Measurements from ENCODE around the gene PRDM9.

PRDM9 gene

DNA sequence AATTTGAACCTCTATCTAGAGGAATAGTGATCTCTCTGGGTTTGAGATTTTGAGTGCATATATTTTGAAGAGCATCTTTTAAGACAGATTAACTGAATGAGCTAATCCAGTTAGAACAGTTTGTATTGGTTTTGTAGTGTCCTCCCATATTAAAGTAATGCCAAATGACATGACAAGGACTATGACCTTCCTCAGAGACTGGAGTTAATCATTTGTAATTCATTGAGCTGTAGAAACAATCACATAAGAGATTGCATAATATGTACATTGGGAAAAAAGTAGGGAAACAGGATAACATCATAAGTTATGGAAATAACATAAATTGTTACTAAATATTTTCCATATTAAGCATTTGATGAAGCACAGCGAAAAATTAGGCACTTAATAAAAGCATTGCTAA, 45.8 kb upstream of the PRDM9 start:
- H3K36me3 ChIP-seq (ENCODE audit: insufficient read depth, low read length): no peaks in the 10 kb centered on the region
- no peaks in the 10 kb centered on the region for H3K9me3 ChIP-seq (ENCODE audit: insufficient read depth, low read depth, low read length)
- H3K4me1 ChIP-seq (ENCODE audit: insufficient read depth, low read length, poor library complexity, severe bottlenecking): no peaks in the 10 kb centered on the region
- H2AFZ ChIP-seq (ENCODE audit: low read length): no peak overlapping the region
- no peak overlapping the region for H3K9ac ChIP-seq (ENCODE audit: low read depth, low read length, poor library complexity, severe bottlenecking)
- no peak overlapping the region for H3K4me3 ChIP-seq (ENCODE audit: low read length, poor library complexity, severe bottlenecking)
- H3K79me2 ChIP-seq (ENCODE audit: insufficient read depth, low read length): no peaks in the 10 kb centered on the region
- no peaks in the 10 kb centered on the region for H3F3A ChIP-seq (ENCODE audit: low read depth)
- H4K20me1 ChIP-seq (ENCODE audit: insufficient read depth, low read length, poor library complexity, severe bottlenecking): no peaks in the 10 kb centered on the region
- no peak overlapping the region for H3K4me2 ChIP-seq (ENCODE audit: low read depth, low read length, poor library complexity, severe bottlenecking)
- no peaks in the 10 kb centered on the region for H3K27me3 ChIP-seq (ENCODE audit: insufficient read depth, low read length, poor library complexity, severe bottlenecking)
- TF ChIP-seq EZH2phosphoT487 (IDR thresholded peaks at IDR 0.05; ENCODE audit: borderline replicate concordance): no peak
- no peaks in the 10 kb centered on the region for H3K9me2 ChIP-seq (replicated peaks; ENCODE audit: low read depth, low read length)

GRCh38 chr5:23466401-23466912, 41.0 kb upstream of the PRDM9 start:
- H2AFZ ChIP-seq (ENCODE audit: low read length): no peak overlapping the region
- TF ChIP-seq EZH2phosphoT487 (IDR thresholded peaks at IDR 0.05; ENCODE audit: borderline replicate concordance): no peak
- TF ChIP-seq, protein P1, sequence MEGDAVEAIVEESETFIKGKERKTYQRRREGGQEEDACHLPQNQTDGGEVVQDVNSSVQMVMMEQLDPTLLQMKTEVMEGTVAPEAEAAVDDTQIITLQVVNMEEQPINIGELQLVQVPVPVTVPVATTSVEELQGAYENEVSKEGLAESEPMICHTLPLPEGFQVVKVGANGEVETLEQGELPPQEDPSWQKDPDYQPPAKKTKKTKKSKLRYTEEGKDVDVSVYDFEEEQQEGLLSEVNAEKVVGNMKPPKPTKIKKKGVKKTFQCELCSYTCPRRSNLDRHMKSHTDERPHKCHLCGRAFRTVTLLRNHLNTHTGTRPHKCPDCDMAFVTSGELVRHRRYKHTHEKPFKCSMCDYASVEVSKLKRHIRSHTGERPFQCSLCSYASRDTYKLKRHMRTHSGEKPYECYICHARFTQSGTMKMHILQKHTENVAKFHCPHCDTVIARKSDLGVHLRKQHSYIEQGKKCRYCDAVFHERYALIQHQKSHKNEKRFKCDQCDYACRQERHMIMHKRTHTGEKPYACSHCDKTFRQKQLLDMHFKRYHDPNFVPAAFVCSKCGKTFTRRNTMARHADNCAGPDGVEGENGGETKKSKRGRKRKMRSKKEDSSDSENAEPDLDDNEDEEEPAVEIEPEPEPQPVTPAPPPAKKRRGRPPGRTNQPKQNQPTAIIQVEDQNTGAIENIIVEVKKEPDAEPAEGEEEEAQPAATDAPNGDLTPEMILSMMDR (conservative IDR thresholded peaks at IDR 0.05; ENCODE audit: low read length): no peak
- no peaks in the 10 kb centered on the region for H3K9me3 ChIP-seq (ENCODE audit: insufficient read depth, low read depth, low read length)

GRCh38 chr5:23468658-23469057, 38.8 kb upstream of the PRDM9 start:
- no peaks in the 10 kb centered on the region for H3K4me1 ChIP-seq (ENCODE audit: insufficient read depth, low read length, poor library complexity, severe bottlenecking)
- no peaks in the 10 kb centered on the region for H3K9me3 ChIP-seq (ENCODE audit: insufficient read depth, low read depth, low read length)
- H3K27me3 ChIP-seq (ENCODE audit: insufficient read depth, low read length, poor library complexity, severe bottlenecking): no peaks in the 10 kb centered on the region
- no peaks in the 10 kb centered on the region for H3K79me2 ChIP-seq (ENCODE audit: insufficient read depth, low read length)
- H3K9ac ChIP-seq (ENCODE audit: low read depth, low read length, poor library complexity, severe bottlenecking): no peak overlapping the region
- no peaks in the 10 kb centered on the region for H3K9me2 ChIP-seq (replicated peaks; ENCODE audit: low read depth, low read length)
- H3K4me3 ChIP-seq (ENCODE audit: low read length, poor library complexity, severe bottlenecking): no peak overlapping the region
- TF ChIP-seq, protein P1 (conservative IDR thresholded peaks at IDR 0.05; ENCODE audit: low read length): no peak
- no peak for TF ChIP-seq EZH2phosphoT487 (IDR thresholded peaks at IDR 0.05; ENCODE audit: borderline replicate concordance)
- H3K36me3 ChIP-seq (ENCODE audit: insufficient read depth, low read length): no peaks in the 10 kb centered on the region
- H3K4me2 ChIP-seq (ENCODE audit: low read depth, low read length, poor library complexity, severe bottlenecking): no peak overlapping the region
- H2AFZ ChIP-seq (ENCODE audit: low read length): no peak overlapping the region
- no peaks in the 10 kb centered on the region for H4K20me1 ChIP-seq (ENCODE audit: insufficient read depth, low read length, poor library complexity, severe bottlenecking)
- no peaks in the 10 kb centered on the region for H3F3A ChIP-seq (ENCODE audit: low read depth)

More at GRCh38 chr5:23466401-23466912, 41.0 kb upstream of the PRDM9 start:
- Histone ChIP-seq H4K20me1 (ENCODE audit: insufficient read depth, low read length, poor library complexity, severe bottlenecking) (no peaks in the 10 kb centered on the region), H3K4me1 (ENCODE audit: insufficient read depth, low read length, poor library complexity, severe bottlenecking) (no peaks in the 10 kb centered on the region), H3K4me3 (ENCODE audit: low read length, poor library complexity, severe bottlenecking) (no peak overlapping the region), H3K79me2 (ENCODE audit: insufficient read depth, low read length) (no peaks in the 10 kb centered on the region), H3K9ac (ENCODE audit: low read depth, low read length, poor library complexity, severe bottlenecking) (no peak overlapping the region), H3K27me3 (ENCODE audit: insufficient read depth, low read length, poor library complexity, severe bottlenecking) (no peaks in the 10 kb centered on the region), H3K9me2 (replicated peaks; ENCODE audit: low read depth, low read length) (no peaks in the 10 kb centered on the region), H3F3A (ENCODE audit: low read depth) (no peaks in the 10 kb centered on the region), H3K4me2 (ENCODE audit: low read depth, low read length, poor library complexity, severe bottlenecking) (no peak overlapping the region), H3K36me3 (ENCODE audit: insufficient read depth, low read length) (no peaks in the 10 kb centered on the region)

- Histone ChIP-seq H3K4me2 (ENCODE audit: low read depth, low read length, poor library complexity, severe bottlenecking) (no peak overlapping the region), H3K79me2 (ENCODE audit: insufficient read depth, low read length) (no peaks in the 10 kb centered on the region), H3K4me3 (ENCODE audit: low read length, poor library complexity, severe bottlenecking) (no peak overlapping the region), H2AFZ (ENCODE audit: low read length) (no peak overlapping the region), H3K9ac (ENCODE audit: low read depth, low read length, poor library complexity, severe bottlenecking) (no peak overlapping the region), H3K9me3 (ENCODE audit: insufficient read depth, low read depth, low read length) (no peaks in the 10 kb centered on the region), H3K27me3 (ENCODE audit: insufficient read depth, low read length, poor library complexity, severe bottlenecking) (no peaks in the 10 kb centered on the region), H3F3A (ENCODE audit: low read depth) (no peaks in the 10 kb centered on the region), H3K36me3 (ENCODE audit: insufficient read depth, low read length) (no peaks in the 10 kb centered on the region), H3K4me1 (ENCODE audit: insufficient read depth, low read length, poor library complexity, severe bottlenecking) (no peaks in the 10 kb centered on the region), H3K9me2 (replicated peaks; ENCODE audit: low read depth, low read length) (no peaks in the 10 kb centered on the region), H4K20me1 (ENCODE audit: insufficient read depth, low read length, poor library complexity, severe bottlenecking) (no peaks in the 10 kb centered on the region)
- TF ChIP-seq, protein P1 (conservative IDR thresholded peaks at IDR 0.05; ENCODE audit: low read length): no peak
- TF ChIP-seq EZH2phosphoT487 (IDR thresholded peaks at IDR 0.05; ENCODE audit: borderline replicate concordance): no peak
Measured at GRCh38 chr5:23473915-23474314, 33.5 kb upstream of the PRDM9 start.
